ENCODE results near the gene ECSCR. TPM values are rescaled to one million over a fixed set of nuclear protein-coding genes. Genes with fewer than 3 reads are reported as not detected.

ECSCR gene
- total RNA-seq, 1 experiment from 2014 or later = not detected

GRCh38 chr5:139417214-139417613 lies 45.3 kb downstream of the ECSCR start:
- BruUV-seq (replicated peaks) = no TSS peak
- intact Hi-C loops (cut with micrococcal nuclease; ENCODE audit: unreplicated experiment) = no loop called here
- peaks cover 15% of the 10 kb centered on the region for H3K27me3 Mint-ChIP-seq (ENCODE audit: unreplicated experiment)
- no peak for DNase-seq
- H3K4me1 Mint-ChIP-seq (ENCODE audit: low read depth, unreplicated experiment) = no peaks in the 10 kb centered on the region
- H3K9me3 Mint-ChIP-seq (ENCODE audit: low read depth, unreplicated experiment) = no peaks in the 10 kb centered on the region
- CTCF ChIA-PET = interaction anchor here (0.5 to 1.2 kb wide), 2 partner anchors 11 to 510 kb away, joined by 3 to 4 read pairs; no protein-coding TSS in a partner anchor
- no peak for TF ChIP-seq CTCF (IDR thresholded peaks at IDR 0.05; ENCODE audit: unreplicated experiment)
- no peak overlapping the region for H3K4me3 Mint-ChIP-seq (ENCODE audit: low read depth, unreplicated experiment)
- no peak overlapping the region for H3K27ac Mint-ChIP-seq (ENCODE audit: unreplicated experiment)
- no peaks in the 10 kb centered on the region for H3K36me3 Mint-ChIP-seq (ENCODE audit: insufficient read depth, unreplicated experiment)

DNA sequence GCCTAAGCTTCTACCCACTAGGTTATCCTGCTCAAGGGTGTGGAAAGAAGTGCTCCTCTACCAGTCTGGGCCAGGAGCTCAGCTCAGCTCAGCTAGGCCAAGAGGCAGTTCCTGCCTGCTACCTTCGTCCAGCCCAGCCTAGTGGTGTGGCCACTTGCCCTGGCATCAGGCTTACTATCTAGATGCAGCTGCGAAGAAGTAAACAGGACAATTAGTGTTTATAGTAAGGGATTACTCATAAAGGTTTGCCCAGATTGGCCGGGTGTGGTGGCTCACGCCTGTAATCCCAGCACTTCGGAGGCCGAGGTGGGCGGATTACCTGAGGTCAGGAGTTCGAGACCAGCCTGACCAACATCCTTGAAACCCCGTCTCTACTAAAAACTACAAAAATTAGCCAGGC lies 45.9 kb downstream of the ECSCR start:
- Mint-ChIP-seq H3K27me3 (ENCODE audit: unreplicated experiment) (peaks cover 21% of the 10 kb centered on the region), H3K4me3 (ENCODE audit: low read depth, unreplicated experiment) (no peak overlapping the region)

GRCh38 chr5:139415869-139416268 lies 46.7 kb downstream of the ECSCR start:
- no peak overlapping the region for H3K4me3 Mint-ChIP-seq (ENCODE audit: low read depth, unreplicated experiment)
- CTCF ChIA-PET = no interaction called here
- H3K9me3 Mint-ChIP-seq (ENCODE audit: low read depth, unreplicated experiment) = no peaks in the 10 kb centered on the region
- no peaks in the 10 kb centered on the region for H3K36me3 Mint-ChIP-seq (ENCODE audit: insufficient read depth, unreplicated experiment)
- no peak for DNase-seq
- no peak for TF ChIP-seq CTCF (IDR thresholded peaks at IDR 0.05; ENCODE audit: unreplicated experiment)
- intact Hi-C loops (cut with micrococcal nuclease; ENCODE audit: unreplicated experiment) = no loop called here
- no peaks in the 10 kb centered on the region for H3K4me1 Mint-ChIP-seq (ENCODE audit: low read depth, unreplicated experiment)
- no peak overlapping the region for H3K27ac Mint-ChIP-seq (ENCODE audit: unreplicated experiment)
- peaks cover 22% of the 10 kb centered on the region for H3K27me3 Mint-ChIP-seq (ENCODE audit: unreplicated experiment)
- BruUV-seq (replicated peaks) = no TSS peak

More for the DNA sequence above, 45.9 kb downstream of the ECSCR start:
- intact Hi-C loops (cut with micrococcal nuclease; ENCODE audit: unreplicated experiment) = no loop called here
- Mint-ChIP-seq H3K36me3 (ENCODE audit: insufficient read depth, unreplicated experiment) (no peaks in the 10 kb centered on the region), H3K9me3 (ENCODE audit: low read depth, unreplicated experiment) (no peaks in the 10 kb centered on the region), H3K4me1 (ENCODE audit: low read depth, unreplicated experiment) (no peaks in the 10 kb centered on the region), H3K27ac (ENCODE audit: unreplicated experiment) (no peak overlapping the region)
- no peak for DNase-seq
- no TSS peak for BruUV-seq (replicated peaks)
- TF ChIP-seq CTCF (IDR thresholded peaks at IDR 0.05; ENCODE audit: unreplicated experiment) = no peak
- CTCF ChIA-PET = interaction anchor here (0.5 kb wide), 1 partner anchor 511 kb away, joined by 4 read pairs; no protein-coding TSS in a partner anchor

DNA sequence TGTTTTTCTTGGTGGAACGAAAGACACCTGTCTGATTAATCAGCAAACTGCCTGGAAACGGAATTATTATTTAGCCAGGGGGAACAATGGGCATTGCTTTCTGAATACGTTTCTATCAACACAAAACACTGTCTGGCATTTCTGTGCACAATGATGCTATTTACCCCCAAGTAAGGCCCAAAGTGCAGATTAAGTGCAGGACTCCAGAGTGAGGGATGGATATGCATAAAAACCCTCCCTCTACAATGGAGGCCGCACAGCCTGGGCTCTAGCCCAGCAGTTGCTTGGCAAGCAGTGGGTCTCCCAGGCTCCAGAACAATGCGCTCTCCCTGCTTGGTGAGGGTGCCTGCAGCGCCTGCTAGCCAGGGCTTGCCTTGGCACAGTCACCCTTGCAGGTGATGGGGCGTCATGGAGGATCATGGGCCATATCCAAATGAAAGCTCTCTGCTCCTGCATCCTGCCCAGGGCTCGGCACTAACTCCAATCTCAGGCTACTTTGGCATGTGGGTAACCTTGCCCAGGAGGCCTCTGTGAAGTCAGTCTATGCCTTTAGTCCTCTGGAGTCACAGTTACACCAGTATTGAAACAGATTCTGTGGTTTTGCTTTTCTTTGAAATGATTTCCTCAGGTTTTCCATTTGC lies 47.2 kb downstream of the ECSCR start:
- no peak overlapping the region for H3K27ac Mint-ChIP-seq (ENCODE audit: unreplicated experiment)
- peaks cover 22% of the 10 kb centered on the region for H3K27me3 Mint-ChIP-seq (ENCODE audit: unreplicated experiment)
- no peak for TF ChIP-seq CTCF (IDR thresholded peaks at IDR 0.05; ENCODE audit: unreplicated experiment)
- no peaks in the 10 kb centered on the region for H3K36me3 Mint-ChIP-seq (ENCODE audit: insufficient read depth, unreplicated experiment)
- H3K4me3 Mint-ChIP-seq (ENCODE audit: low read depth, unreplicated experiment) = no peak overlapping the region
- intact Hi-C loops (cut with micrococcal nuclease; ENCODE audit: unreplicated experiment) = no loop called here
- no peaks in the 10 kb centered on the region for H3K9me3 Mint-ChIP-seq (ENCODE audit: low read depth, unreplicated experiment)
- H3K4me1 Mint-ChIP-seq (ENCODE audit: low read depth, unreplicated experiment) = no peaks in the 10 kb centered on the region
- no peak for DNase-seq
- no TSS peak for BruUV-seq (replicated peaks)
- CTCF ChIA-PET = no interaction called here

Data from Calu3 (cell line).